ENCODE results near the gene TMEM17. TPM values are rescaled to one million over a fixed set of nuclear protein-coding genes. Genes with fewer than 3 reads are reported as not detected.

TMEM17 gene
- total and polyA plus RNA-seq, 4 donors, result 6.0 to 8.7 (median 7.0) TPM

- peaks cover 5% of the 10 kb centered on the region for H3K4me1 ChIP-seq (ENCODE audit: control insufficient read depth, insufficient read depth, low read length)
- H3K9me3 ChIP-seq (ENCODE audit: control insufficient read depth, insufficient read depth, low read length), result no peaks in the 10 kb centered on the region
- no peaks in the 10 kb centered on the region for H3K27me3 ChIP-seq (ENCODE audit: control insufficient read depth, insufficient read depth, low read length)
- WGBS (ENCODE audit: insufficient coverage), result 94% methylated on average over 8 of the region's 9 CpGs
- H3K4me3 ChIP-seq (ENCODE audit: low read depth, low read length), result no peak overlapping the region
- H3K36me3 ChIP-seq (ENCODE audit: control insufficient read depth, insufficient read depth, low read length), result no peaks in the 10 kb centered on the region
- no peak overlapping the region for H3K27ac ChIP-seq (ENCODE audit: low read depth, low read length)
- DNase-seq (ENCODE audit: low read depth in 4 of 6, low spot score in 6 of 6), result no peak
Measured at GRCh38 chr2:62450716-62451191, 55.2 kb downstream of the TMEM17 start.

Small RNA genes within 50 kb of the gene (small RNA-seq; reads per million reads assigned to genes)
- gene AC107083.1 (ENCODE audit: low replicate concordance), result not detected
- not detected for gene RN7SL18P (ENCODE audit: low replicate concordance)

Other genes with a start within 250 kb of the TMEM17 start
- 100 to 1,000 TPM; 106 to 108 TPM for gene EHBP1, start 199.5 kb upstream of the TMEM17 start, total RNA-seq
- 10 to 100 TPM; 59.2 to 60.7 TPM for gene EHBP1, start 199.5 kb upstream of the TMEM17 start, polyA plus RNA-seq (ENCODE audit: insufficient read length in 2 of 2)

Data from spinal cord (tissue), 10 donors.